ENCODE results near the gene CCL11. TPM values are rescaled to one million over a fixed set of nuclear protein-coding genes. Genes with fewer than 3 reads are reported as not detected.
A peak's percentile ranks its signal among the peaks of the same experiment; 100 is the strongest.
"Not testable (repeated sequence)": the region's sequence is repeated elsewhere in the genome, so short reads cannot be mapped to it uniquely, and the experiment has no call there.

CCL11 gene
- total RNA-seq, 2 experiments from 2014 or later = not detected

GRCh38 chr17:34318474-34318873 lies 32.9 kb downstream of the CCL11 start:
- Mint-ChIP-seq H3K36me3 (ENCODE audit: low read depth) (no peaks in the 10 kb centered on the region), H3K27ac (no peak overlapping the region), H3K4me1 (ENCODE audit: low read depth) (no peaks in the 10 kb centered on the region), H3K27me3 (ENCODE audit: low read depth) (peaks cover 21% of the 10 kb centered on the region), H3K4me3 (no peak overlapping the region), H3K9me3 (ENCODE audit: insufficient read depth) (no peaks in the 10 kb centered on the region)
- CTCF ChIA-PET = interaction anchor here (6.8 kb wide), 1 partner anchor 43 kb away, joined by 42 read pairs; no protein-coding TSS in a partner anchor
- POLR2A ChIA-PET = no interaction called here
- ATAC-seq (no peak), DNase-seq (peak; percentile 27)

GRCh38 chr17:34319039-34319483 lies 33.5 kb downstream of the CCL11 start, which contains the start of gene CCL8:
Gene CCL8 (plus strand): TSS chr17:34319435. CDS start chr17:34319502, 67 bp downstream.
- DNase-seq = no peak
- Mint-ChIP-seq H3K27ac (no peak within 1 kb of the TSS), H3K4me1 (ENCODE audit: low read depth) (no peaks in the 10 kb centered on the region), H3K4me3 (no peak within 1 kb of the TSS), H3K27me3 (ENCODE audit: low read depth) (peaks cover 21% of the 10 kb centered on the region), H3K36me3 (ENCODE audit: low read depth) (no peaks in the 10 kb centered on the region), H3K9me3 (ENCODE audit: insufficient read depth) (no peaks in the 10 kb centered on the region)
- CTCF ChIA-PET = interaction anchor here (6.8 kb wide), 1 partner anchor 42 kb away, joined by 42 read pairs; no protein-coding TSS in a partner anchor
- POLR2A ChIA-PET = no interaction called here
- no peak for ATAC-seq

- no peak overlapping the region for H3K27ac Mint-ChIP-seq
- ChIA-PET POLR2A (no interaction called here), CTCF (interaction anchor here (1.1 to 6.8 kb wide), 3 partner anchors 17 to 39 kb away, joined by 3 to 42 read pairs (median 3); partner anchors contain the start of gene CCL13)
- no peak for ATAC-seq
- H3K36me3 Mint-ChIP-seq (ENCODE audit: low read depth) = no peaks in the 10 kb centered on the region
- H3K4me3 Mint-ChIP-seq = no peak overlapping the region
- no peaks in the 10 kb centered on the region for H3K4me1 Mint-ChIP-seq (ENCODE audit: low read depth)
- DNase-seq = no peak
- H3K27me3 Mint-ChIP-seq (ENCODE audit: low read depth) = peaks cover 14% of the 10 kb centered on the region
- no peaks in the 10 kb centered on the region for H3K9me3 Mint-ChIP-seq (ENCODE audit: insufficient read depth)
Measured at GRCh38 chr17:34321964-34322363, 36.4 kb downstream of the CCL11 start.

- H3K27me3 Mint-ChIP-seq (ENCODE audit: low read depth) = peaks cover 27% of the 10 kb centered on the region
- CTCF ChIA-PET; H3K9me3 Mint-ChIP-seq (ENCODE audit: insufficient read depth); H3K27ac Mint-ChIP-seq; H3K4me1 Mint-ChIP-seq (ENCODE audit: low read depth); H3K36me3 Mint-ChIP-seq (ENCODE audit: low read depth); POLR2A ChIA-PET; H3K4me3 Mint-ChIP-seq; ATAC-seq; DNase-seq: not testable (repeated sequence)
Measured at GRCh38 chr17:34327580-34327979, 42.0 kb downstream of the CCL11 start.

- H3K4me1 Mint-ChIP-seq (ENCODE audit: low read depth) = no peaks in the 10 kb centered on the region
- ATAC-seq = no peak
- POLR2A ChIA-PET = no interaction called here
- H3K4me3 Mint-ChIP-seq = no peak overlapping the region
- H3K9me3 Mint-ChIP-seq (ENCODE audit: insufficient read depth) = no peaks in the 10 kb centered on the region
- no peak overlapping the region for H3K27ac Mint-ChIP-seq
- DNase-seq = no peak
- peaks cover 32% of the 10 kb centered on the region for H3K27me3 Mint-ChIP-seq (ENCODE audit: low read depth)
- CTCF ChIA-PET = interaction anchor here (2.3 kb wide), 1 partner anchor 24 kb away, joined by 11 read pairs; no protein-coding TSS in a partner anchor
- no peaks in the 10 kb centered on the region for H3K36me3 Mint-ChIP-seq (ENCODE audit: low read depth)
Measured at GRCh38 chr17:34337701-34338100, 52.2 kb downstream of the CCL11 start.

Other genes with a start within 250 kb of the CCL11 start
- gene CCL2, start 30.5 kb upstream of the CCL11 start, total RNA-seq = not detected
- not detected for gene CCL7, start 15.5 kb upstream of the CCL11 start, total RNA-seq
- gene CCL8, start 33.7 kb downstream of the CCL11 start, total RNA-seq = not detected
- not detected for gene CCL13, start 70.7 kb downstream of the CCL11 start, total RNA-seq
- not detected for gene CCL1, start 77.5 kb downstream of the CCL11 start, total RNA-seq

All from activated CD8-positive, alpha-beta T cell treated with anti-CD3 and anti-CD28 coated beads, Interleukin-2, amount 10 ng/mL, durations not matched to agents 7 days and 5 days (primary cell).